Measurements from ENCODE around the gene DPF3. TPM values are rescaled to one million over a fixed set of nuclear protein-coding genes. Genes with fewer than 3 reads are reported as not detected.

The DPF3 gene
- total and polyA plus RNA-seq, 8 donors: 1.4 to 3.6 (median 1.9) TPM

DNA sequence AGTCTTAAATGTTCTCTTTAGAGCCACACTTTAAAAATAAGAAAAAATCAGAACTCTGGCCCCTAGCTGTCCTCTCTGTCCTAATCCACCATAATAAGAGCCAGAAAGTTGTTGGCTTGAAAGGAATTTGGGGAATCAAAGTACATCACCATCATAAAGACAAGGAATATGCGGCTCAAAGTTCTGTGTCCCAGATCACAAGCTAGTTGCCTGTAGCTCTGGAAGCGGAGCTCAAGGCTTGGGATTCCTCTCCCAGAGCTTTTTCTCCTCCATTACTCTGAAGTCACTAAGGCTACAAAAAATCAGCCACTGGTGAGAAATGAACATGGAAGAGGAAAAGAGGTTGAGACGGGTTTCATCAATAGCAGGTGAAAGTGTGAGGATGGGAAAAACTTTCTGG is 6.4 kb downstream of the DPF3 start:
- no peak for ATAC-seq
- H3K4me3 ChIP-seq: no peak overlapping the region
- H3K36me3 ChIP-seq: no peaks in the 10 kb centered on the region
- DNase-seq: no peak
- H3K9me3 ChIP-seq: no peaks in the 10 kb centered on the region
- intact Hi-C loops (cut with DNase I): no loop called here
- no peak overlapping the region for H3K27ac ChIP-seq
- H3K4me1 ChIP-seq: peaks cover 0 to 7% of the 10 kb centered on the region in 2 donors
- TF ChIP-seq, protein P1, sequence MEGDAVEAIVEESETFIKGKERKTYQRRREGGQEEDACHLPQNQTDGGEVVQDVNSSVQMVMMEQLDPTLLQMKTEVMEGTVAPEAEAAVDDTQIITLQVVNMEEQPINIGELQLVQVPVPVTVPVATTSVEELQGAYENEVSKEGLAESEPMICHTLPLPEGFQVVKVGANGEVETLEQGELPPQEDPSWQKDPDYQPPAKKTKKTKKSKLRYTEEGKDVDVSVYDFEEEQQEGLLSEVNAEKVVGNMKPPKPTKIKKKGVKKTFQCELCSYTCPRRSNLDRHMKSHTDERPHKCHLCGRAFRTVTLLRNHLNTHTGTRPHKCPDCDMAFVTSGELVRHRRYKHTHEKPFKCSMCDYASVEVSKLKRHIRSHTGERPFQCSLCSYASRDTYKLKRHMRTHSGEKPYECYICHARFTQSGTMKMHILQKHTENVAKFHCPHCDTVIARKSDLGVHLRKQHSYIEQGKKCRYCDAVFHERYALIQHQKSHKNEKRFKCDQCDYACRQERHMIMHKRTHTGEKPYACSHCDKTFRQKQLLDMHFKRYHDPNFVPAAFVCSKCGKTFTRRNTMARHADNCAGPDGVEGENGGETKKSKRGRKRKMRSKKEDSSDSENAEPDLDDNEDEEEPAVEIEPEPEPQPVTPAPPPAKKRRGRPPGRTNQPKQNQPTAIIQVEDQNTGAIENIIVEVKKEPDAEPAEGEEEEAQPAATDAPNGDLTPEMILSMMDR (IDR thresholded peaks at IDR 0.05): no peak
- peaks cover 23 to 40% of the 10 kb centered on the region in 2 donors for H3K27me3 ChIP-seq

DNA sequence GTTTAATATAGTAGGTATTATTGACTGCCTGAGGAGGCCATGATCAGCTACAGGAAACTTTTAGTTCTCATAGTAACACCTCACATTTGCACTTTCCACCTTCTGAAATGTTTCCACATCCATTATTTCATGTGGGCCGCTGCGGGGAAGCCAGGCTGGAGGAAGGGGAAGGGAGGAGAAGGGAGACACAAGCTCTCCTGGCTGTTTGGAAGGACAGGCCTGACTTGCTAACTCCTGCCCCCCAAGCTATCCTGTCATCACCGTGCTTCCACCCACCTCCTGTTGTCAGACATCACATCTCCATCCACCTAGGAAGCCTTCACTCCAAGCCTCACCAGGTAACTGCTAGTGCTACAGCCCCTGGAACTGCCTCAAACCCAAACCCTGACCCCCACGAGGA is 9.5 kb downstream of the DPF3 start:
- Histone ChIP-seq H3K9me3 (no peaks in the 10 kb centered on the region), H3K27ac (no peak overlapping the region), H3K36me3 (no peaks in the 10 kb centered on the region), H3K4me3 (no peak overlapping the region), H3K4me1 (no peaks in the 10 kb centered on the region), H3K27me3 (peaks cover 0 to 8% of the 10 kb centered on the region in 2 donors)
- ATAC-seq (no peak), DNase-seq (no peak)
- intact Hi-C loops (cut with DNase I): no loop called here
- TF ChIP-seq, protein P1 (IDR thresholded peaks at IDR 0.05): no peak

DNA sequence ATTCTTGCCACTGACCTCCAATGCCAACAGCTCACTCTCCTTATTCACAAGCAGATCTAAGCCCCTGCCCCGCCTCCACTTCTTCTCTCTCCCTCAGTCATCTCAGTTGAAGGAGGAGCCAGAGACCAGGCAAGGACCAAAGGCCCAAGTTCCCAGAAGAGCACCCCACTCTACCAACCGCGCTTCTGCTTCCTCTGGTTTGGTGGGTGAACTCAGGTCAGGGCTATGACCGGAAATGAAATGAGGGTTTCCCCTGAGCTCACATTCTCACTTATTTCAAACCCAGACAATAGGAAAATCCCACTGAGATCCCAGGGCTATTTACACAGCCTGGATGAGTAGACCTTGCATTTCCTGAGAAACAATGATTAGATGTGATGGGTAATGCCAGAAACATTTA is 9.9 kb downstream of the DPF3 start:
- H3K9me3 ChIP-seq: no peaks in the 10 kb centered on the region
- ATAC-seq: no peak
- no peak for DNase-seq
- intact Hi-C loops (cut with DNase I): no loop called here
- peaks cover 0 to 4% of the 10 kb centered on the region in 2 donors for H3K27me3 ChIP-seq
- no peak overlapping the region for H3K4me3 ChIP-seq
- TF ChIP-seq, protein P1 (IDR thresholded peaks at IDR 0.05): no peak
- no peaks in the 10 kb centered on the region for H3K36me3 ChIP-seq
- H3K4me1 ChIP-seq: no peaks in the 10 kb centered on the region
- H3K27ac ChIP-seq: no peak overlapping the region

DNA sequence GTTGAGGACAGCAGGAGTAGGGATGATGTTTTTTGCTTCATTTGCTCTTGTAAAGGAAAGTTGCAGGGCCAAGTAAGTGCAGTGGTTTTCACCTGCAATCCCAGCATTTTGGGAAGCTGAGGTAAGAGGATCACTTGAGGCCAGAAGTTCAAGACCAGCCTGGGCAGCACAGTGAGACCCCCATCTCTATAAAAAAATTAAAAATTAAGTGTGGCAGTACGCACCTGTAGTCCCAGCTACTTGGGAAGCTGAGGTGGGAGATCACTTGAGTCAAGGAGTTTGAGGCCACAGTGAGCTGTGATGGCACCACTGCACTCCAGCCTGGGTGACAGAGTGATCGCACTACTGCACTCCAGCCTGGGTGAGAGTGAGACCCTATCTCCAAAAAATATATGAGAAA is 10.8 kb downstream of the DPF3 start:
- H3K27me3 ChIP-seq: no peaks in the 10 kb centered on the region
- H3K27ac ChIP-seq: no peak overlapping the region
- no peak for DNase-seq
- TF ChIP-seq, protein P1 (IDR thresholded peaks at IDR 0.05): no peak
- intact Hi-C loops (cut with DNase I): no loop called here
- no peak for ATAC-seq
- no peak overlapping the region for H3K4me3 ChIP-seq
- no peaks in the 10 kb centered on the region for H3K36me3 ChIP-seq
- H3K9me3 ChIP-seq: no peaks in the 10 kb centered on the region
- no peaks in the 10 kb centered on the region for H3K4me1 ChIP-seq

DNA sequence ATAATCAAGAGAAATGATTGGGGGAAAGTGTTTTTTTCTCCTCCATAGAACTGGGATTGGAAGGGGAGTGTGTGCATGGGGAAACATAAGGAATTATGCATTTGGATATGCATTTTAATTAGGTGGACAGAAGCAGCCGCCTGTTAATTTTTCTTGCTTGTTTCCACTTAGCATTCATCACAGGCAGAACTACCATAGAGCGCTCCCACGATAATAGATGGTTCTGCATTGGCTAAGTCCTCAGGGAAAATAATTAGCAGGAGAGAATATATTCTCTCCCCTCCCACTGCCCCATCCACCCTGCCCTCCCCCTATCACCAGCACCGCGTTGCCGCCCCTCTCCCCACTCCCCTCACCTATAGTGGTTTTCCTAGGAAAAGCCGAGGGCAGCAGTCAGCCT is 11.4 kb downstream of the DPF3 start:
- H3K27me3 ChIP-seq: no peaks in the 10 kb centered on the region
- ATAC-seq (no peak), DNase-seq (no peak)
- TF ChIP-seq, protein P1 (IDR thresholded peaks at IDR 0.05): no peak
- H3K9me3 ChIP-seq: no peaks in the 10 kb centered on the region
- intact Hi-C loops (cut with DNase I): no loop called here
- H3K4me1 ChIP-seq: no peaks in the 10 kb centered on the region
- no peak overlapping the region for H3K4me3 ChIP-seq
- H3K36me3 ChIP-seq: no peaks in the 10 kb centered on the region
- no peak overlapping the region for H3K27ac ChIP-seq

All from left lung (tissue), 10 donors.